H1 (cell line): Measurements from ENCODE around the gene ZNF333.

Experiments used
- CHD2 ChIP-seq: IDR thresholded peaks from 2 replicates; pipeline ENCODE4 v1.6.1; 2012; ENCODE audit warnings: low read length, improper control_type of control experiment
- EGR1 ChIP-seq: IDR thresholded peaks from 2 replicates; pipeline ENCODE4 v1.6.1; 2011; ENCODE audit warnings: low read depth, low read length, borderline replicate concordance
- EZH2 ChIP-seq: fragments of 200-600 bp; sonication (generic); IDR thresholded peaks from 2 replicates; pipeline ENCODE4 v1.7.1; 2012; ENCODE audit warnings: low read depth, mild to moderate bottlenecking, moderate library complexity, low read length, inconsistent platforms; ENCODE audit not compliant: severe bottlenecking
- FOSL1 ChIP-seq: IDR thresholded peaks from 2 replicates; pipeline ENCODE4 v1.6.1; 2011; ENCODE audit warnings: mild to moderate bottlenecking, low read depth, low read length, moderate library complexity; ENCODE audit not compliant: insufficient read depth
- GABPA ChIP-seq: IDR thresholded peaks from 2 replicates; pipeline ENCODE4 v1.6.1; 2011; ENCODE audit warnings: mild to moderate bottlenecking, low read length, moderate library complexity, borderline replicate concordance; ENCODE audit not compliant: insufficient read depth
- GTF2F1 ChIP-seq: IDR thresholded peaks from 2 replicates; pipeline ENCODE4 v1.6.1; 2012; ENCODE audit warnings: low read depth, low read length, improper control_type of control experiment, borderline replicate concordance
- POLR2A ChIP-seq, 2 experiments: IDR thresholded peaks; 1 replicate in 1 of 2; 2 replicates in 1 of 2; pipeline ENCODE4 v1.6.1; 2011; ENCODE audit warnings: low read depth in 2 of 2, low read length in 2 of 2, mild to moderate bottlenecking in 2 of 2; ENCODE audit errors: control extremely low read depth in 1 of 2
- POLR2AphosphoS5 ChIP-seq: IDR thresholded peaks from 2 replicates; pipeline ENCODE4 v1.6.1; 2011; ENCODE audit warnings: low read depth, low read length
- SRF ChIP-seq: IDR thresholded peaks from 2 replicates; pipeline ENCODE4 v1.6.1; 2011; ENCODE audit warnings: mild to moderate bottlenecking, low read depth, low read length, moderate library complexity
- YY1 ChIP-seq: IDR thresholded peaks from 2 replicates; pipeline ENCODE4 v1.6.1; 2011; ENCODE audit warnings: low read depth, mild to moderate bottlenecking, low read length
- TF ChIP-seq, protein P1 (sequence below): IDR thresholded peaks from 2 replicates; pipeline ENCODE4 v1.6.1; 2012; ENCODE audit warnings: inconsistent platforms
- TF ChIP-seq, protein P2 (sequence below): IDR thresholded peaks from 2 replicates; pipeline ENCODE4 v1.6.1; 2012; ENCODE audit warnings: inconsistent platforms
- TF ChIP-seq, protein P3 (sequence below), 3 experiments: IDR thresholded peaks; 1 replicate in 2 of 3; 2 replicates in 1 of 3; pipeline versions ENCODE4 v1.5.1 to v1.6.1; 2011; ENCODE audit warnings: low read length in 3 of 3, mild to moderate bottlenecking in 3 of 3, inconsistent platforms in 2 of 3, low read depth in 1 of 3, moderate library complexity in 1 of 3; ENCODE audit not compliant: insufficient read depth in 1 of 3; ENCODE audit errors: control extremely low read depth in 1 of 3

DNA sequence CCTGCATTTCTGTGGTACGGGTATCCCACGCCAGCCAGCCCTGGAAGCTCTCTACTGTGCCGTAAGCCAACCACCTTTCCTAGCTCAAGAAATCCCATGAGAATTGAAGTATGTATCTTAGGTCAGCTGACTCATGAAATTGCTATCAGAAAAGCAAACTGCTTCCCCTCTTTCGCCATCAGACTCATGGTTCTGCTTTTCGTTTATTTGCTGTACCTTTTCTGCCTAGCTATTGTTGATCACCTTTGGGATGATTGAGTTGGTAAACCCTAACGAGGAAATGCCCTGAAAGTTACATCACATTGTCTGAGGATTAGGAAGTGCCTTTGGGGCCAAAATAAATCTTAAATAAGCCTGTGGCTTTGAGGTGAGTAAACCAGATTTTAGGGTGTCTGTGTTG is 15.1 kb upstream of the ZNF333 start, which contains the start of gene ADGRE3:
- TF ChIP-seq, protein P1, sequence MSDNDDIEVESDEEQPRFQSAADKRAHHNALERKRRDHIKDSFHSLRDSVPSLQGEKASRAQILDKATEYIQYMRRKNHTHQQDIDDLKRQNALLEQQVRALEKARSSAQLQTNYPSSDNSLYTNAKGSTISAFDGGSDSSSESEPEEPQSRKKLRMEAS, result no peak
- TF ChIP-seq POLR2A (IDR thresholded peaks at IDR 0.05; ENCODE audit: control extremely low read depth in 1 of 2, low read depth in 2 of 2, low read length in 2 of 2) (no peak), GABPA (no peak), POLR2AphosphoS5 (no peak), GTF2F1 (no peak), CHD2 (no peak), YY1 (no peak), FOSL1 (no peak), SRF (no peak), EZH2 (no peak), EGR1 (no peak)
- TF ChIP-seq, protein P2, sequence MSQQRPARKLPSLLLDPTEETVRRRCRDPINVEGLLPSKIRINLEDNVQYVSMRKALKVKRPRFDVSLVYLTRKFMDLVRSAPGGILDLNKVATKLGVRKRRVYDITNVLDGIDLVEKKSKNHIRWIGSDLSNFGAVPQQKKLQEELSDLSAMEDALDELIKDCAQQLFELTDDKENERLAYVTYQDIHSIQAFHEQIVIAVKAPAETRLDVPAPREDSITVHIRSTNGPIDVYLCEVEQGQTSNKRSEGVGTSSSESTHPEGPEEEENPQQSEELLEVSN, result no peak
- TF ChIP-seq, protein P3, sequence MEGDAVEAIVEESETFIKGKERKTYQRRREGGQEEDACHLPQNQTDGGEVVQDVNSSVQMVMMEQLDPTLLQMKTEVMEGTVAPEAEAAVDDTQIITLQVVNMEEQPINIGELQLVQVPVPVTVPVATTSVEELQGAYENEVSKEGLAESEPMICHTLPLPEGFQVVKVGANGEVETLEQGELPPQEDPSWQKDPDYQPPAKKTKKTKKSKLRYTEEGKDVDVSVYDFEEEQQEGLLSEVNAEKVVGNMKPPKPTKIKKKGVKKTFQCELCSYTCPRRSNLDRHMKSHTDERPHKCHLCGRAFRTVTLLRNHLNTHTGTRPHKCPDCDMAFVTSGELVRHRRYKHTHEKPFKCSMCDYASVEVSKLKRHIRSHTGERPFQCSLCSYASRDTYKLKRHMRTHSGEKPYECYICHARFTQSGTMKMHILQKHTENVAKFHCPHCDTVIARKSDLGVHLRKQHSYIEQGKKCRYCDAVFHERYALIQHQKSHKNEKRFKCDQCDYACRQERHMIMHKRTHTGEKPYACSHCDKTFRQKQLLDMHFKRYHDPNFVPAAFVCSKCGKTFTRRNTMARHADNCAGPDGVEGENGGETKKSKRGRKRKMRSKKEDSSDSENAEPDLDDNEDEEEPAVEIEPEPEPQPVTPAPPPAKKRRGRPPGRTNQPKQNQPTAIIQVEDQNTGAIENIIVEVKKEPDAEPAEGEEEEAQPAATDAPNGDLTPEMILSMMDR (IDR thresholded peaks at IDR 0.05; ENCODE audit: control extremely low read depth in 1 of 3, insufficient read depth in 1 of 3, low read depth in 1 of 3, low read length in 3 of 3), result no peak
